ENCODE measurements around the gene TRUB2. TPM values are rescaled to one million over a fixed set of nuclear protein-coding genes. Genes with fewer than 3 reads are reported as not detected.
A peak's percentile ranks its signal among the peaks of the same experiment; 100 is the strongest.

TRUB2 gene
- total RNA-seq, 2 donors from 2014 or later, result 14.6 to 27.2 TPM

DNA sequence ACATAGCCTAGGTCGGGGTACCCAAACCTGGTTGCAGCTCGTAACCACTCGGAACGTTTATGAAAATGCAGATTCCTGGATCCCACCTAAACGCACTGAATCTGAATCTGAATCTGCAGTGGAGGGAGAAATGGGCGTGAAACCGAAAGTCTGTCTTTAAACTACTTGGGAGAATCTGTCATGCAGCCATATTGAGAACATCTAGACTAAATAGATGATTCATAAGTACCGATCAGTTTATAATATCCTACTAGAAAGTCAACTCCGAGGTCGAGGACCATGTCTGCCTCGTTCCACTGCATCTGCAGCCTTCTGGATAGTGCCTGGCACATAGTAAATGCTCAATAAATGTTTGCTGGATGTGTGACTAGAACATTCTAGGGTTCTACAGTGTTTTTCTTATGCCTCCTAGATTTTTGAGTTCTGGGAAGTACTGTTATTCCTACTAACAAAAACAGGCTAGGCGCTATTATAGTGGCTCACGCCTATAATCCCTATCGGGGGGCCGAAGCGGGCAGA lies 1.0 kb upstream of the TRUB2 start:
- Histone ChIP-seq H3K4me1 (replicated peaks) (peaks cover 10% of the 10 kb centered on the region), H3K27me3 (replicated peaks; ENCODE audit: insufficient read depth) (no peaks in the 10 kb centered on the region), H3K4me3 (peak overlapping the region; percentile 70 to 86), H3K9me3 (no peaks in the 10 kb centered on the region), H3K36me3 (peaks cover 0 to 5% of the 10 kb centered on the region in 2 donors), H3K27ac (peak overlapping the region; percentile 81 to 92)
- no peak for TF ChIP-seq POLR2AphosphoS5 (IDR thresholded peaks at IDR 0.05)
- TF ChIP-seq POLR2A (IDR thresholded peaks at IDR 0.05), result no peak
- TF ChIP-seq, protein P1, sequence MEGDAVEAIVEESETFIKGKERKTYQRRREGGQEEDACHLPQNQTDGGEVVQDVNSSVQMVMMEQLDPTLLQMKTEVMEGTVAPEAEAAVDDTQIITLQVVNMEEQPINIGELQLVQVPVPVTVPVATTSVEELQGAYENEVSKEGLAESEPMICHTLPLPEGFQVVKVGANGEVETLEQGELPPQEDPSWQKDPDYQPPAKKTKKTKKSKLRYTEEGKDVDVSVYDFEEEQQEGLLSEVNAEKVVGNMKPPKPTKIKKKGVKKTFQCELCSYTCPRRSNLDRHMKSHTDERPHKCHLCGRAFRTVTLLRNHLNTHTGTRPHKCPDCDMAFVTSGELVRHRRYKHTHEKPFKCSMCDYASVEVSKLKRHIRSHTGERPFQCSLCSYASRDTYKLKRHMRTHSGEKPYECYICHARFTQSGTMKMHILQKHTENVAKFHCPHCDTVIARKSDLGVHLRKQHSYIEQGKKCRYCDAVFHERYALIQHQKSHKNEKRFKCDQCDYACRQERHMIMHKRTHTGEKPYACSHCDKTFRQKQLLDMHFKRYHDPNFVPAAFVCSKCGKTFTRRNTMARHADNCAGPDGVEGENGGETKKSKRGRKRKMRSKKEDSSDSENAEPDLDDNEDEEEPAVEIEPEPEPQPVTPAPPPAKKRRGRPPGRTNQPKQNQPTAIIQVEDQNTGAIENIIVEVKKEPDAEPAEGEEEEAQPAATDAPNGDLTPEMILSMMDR (IDR thresholded peaks at IDR 0.05), result no peak
- WGBS, result 24% methylated on average over 16 of the region's 16 CpGs
- no peak for DNase-seq (ENCODE audit: low spot score)
- intact Hi-C loops (cut with DNase I), result no loop called here

DNA sequence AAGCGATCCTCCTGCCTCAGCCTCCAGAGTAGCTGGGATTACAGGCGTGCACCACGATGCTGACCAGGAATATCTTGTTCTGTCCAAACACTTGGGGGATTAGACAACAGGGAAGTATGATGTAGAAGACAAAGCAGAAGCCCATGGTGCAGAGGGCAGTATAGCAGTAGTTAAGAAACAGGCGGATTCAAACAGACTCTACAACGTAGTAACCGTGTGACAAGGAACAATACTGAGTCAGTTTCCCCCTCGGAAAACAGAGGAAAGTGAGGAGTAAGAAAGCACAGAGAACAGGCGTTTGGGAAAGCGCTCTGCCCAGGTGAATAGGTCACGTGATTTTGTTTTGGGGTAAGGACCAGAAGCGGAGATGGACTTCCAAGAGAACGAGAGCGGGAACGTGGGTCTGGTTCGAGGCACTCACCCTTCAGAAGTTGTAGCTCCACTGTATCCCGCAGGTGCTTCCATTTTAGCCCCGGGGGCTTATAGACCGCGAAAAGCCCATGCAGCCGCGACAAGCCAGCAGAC lies 306 bp downstream of the TRUB2 start:
- intact Hi-C loops (cut with DNase I), result no loop called here
- TF ChIP-seq POLR2A (IDR thresholded peaks at IDR 0.05), result no peak
- no peak for TF ChIP-seq POLR2AphosphoS5 (IDR thresholded peaks at IDR 0.05)
- TF ChIP-seq, protein P1 (IDR thresholded peaks at IDR 0.05), result no peak
- peak overlapping the region; percentile 81 to 92 for H3K27ac ChIP-seq
- peaks cover 10% of the 10 kb centered on the region for H3K4me1 ChIP-seq (replicated peaks)
- H3K36me3 ChIP-seq, result peaks cover under 1 to 5% of the 10 kb centered on the region in 2 donors
- WGBS, result 1% methylated on average over 21 of the region's 21 CpGs
- H3K4me3 ChIP-seq, result peak overlapping the region; percentile 70 to 86
- no peaks in the 10 kb centered on the region for H3K9me3 ChIP-seq
- no peak for DNase-seq (ENCODE audit: low spot score)
- H3K27me3 ChIP-seq (replicated peaks; ENCODE audit: insufficient read depth), result no peaks in the 10 kb centered on the region

DNA sequence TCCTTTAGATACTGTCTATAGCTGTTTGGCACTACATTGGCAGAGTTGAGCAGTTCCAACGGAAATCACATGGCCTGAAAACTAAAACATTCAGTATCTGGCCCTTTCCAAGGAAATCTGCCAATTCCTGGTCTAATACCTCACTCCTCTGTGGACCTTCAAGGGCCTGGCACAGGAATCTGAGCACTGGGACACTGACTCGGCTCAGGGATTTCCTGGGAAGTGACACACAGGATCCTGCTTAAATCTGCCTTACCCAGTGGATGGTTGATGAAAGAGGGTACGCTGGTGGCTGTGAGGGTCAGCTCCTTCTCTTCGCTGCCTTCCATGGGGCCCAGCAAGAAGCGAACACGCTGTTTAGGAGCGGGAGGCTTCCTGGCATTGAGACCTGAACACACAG lies 904 bp downstream of the TRUB2 start:
- Histone ChIP-seq H3K9me3 (no peaks in the 10 kb centered on the region), H3K4me1 (replicated peaks) (peaks cover 10% of the 10 kb centered on the region), H3K4me3 (peak overlapping the region; percentile 70 to 86), H3K36me3 (peaks cover 5 to 6% of the 10 kb centered on the region in 2 donors), H3K27me3 (replicated peaks; ENCODE audit: insufficient read depth) (no peaks in the 10 kb centered on the region), H3K27ac (no peak overlapping the region)
- 79% methylated on average over 7 of the region's 7 CpGs for WGBS
- no peak for TF ChIP-seq POLR2A (IDR thresholded peaks at IDR 0.05)
- intact Hi-C loops (cut with DNase I), result no loop called here
- DNase-seq (ENCODE audit: low spot score), result no peak

DNA sequence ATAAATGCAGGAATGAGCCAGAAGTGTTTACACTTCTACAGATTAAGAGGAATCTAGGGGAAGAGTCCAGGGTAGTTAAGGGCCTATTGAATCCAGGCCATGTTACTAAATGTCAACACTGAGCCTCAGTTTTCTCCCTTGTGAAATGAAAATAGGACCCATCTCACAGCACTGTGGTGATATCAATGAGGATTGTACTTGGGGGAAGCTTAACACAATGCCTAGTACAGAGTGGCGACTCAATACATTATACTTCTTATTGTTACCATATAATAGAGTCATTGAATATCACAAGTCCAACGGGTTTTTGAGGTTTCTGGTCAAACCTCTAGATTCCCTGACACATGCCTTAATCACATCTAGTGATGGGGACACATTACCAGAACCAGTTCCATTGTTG lies 4.6 kb downstream of the TRUB2 start:
- no peak overlapping the region for H3K4me3 ChIP-seq
- TF ChIP-seq POLR2A (IDR thresholded peaks at IDR 0.05) (no peak), POLR2AphosphoS5 (IDR thresholded peaks at IDR 0.05) (no peak)
- TF ChIP-seq, protein P1 (IDR thresholded peaks at IDR 0.05), result no peak
- H3K27me3 ChIP-seq (replicated peaks; ENCODE audit: insufficient read depth), result no peaks in the 10 kb centered on the region
- H3K36me3 ChIP-seq, result peaks cover 0 to 9% of the 10 kb centered on the region in 2 donors
- WGBS, result 74% methylated on average over 2 of the region's 2 CpGs
- H3K4me1 ChIP-seq (replicated peaks), result no peaks in the 10 kb centered on the region
- no peak overlapping the region for H3K27ac ChIP-seq
- intact Hi-C loops (cut with DNase I), result no loop called here
- DNase-seq (ENCODE audit: low spot score), result no peak
- no peaks in the 10 kb centered on the region for H3K9me3 ChIP-seq

DNA sequence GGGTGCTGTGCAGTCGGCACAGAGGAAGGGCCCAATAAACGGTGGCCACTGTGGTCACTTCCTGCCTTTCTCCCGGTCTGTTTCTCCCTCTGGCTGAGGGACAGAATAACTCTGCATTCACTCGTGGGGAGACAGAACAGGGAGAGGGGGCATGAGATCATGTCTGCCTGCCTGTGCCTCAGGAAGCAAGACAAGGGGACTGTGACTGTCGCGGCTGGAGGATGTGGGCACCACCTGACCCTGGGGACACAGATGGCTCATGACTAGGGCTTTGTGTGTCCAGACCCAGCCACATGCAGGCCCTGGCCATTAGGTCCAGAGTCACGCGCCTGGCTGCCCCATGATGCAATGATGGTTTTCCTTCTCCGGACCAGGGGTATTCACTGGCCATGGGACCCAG lies 5.8 kb downstream of the TRUB2 start:
- WGBS, result 81% methylated on average over 9 of the region's 9 CpGs
- Histone ChIP-seq H3K4me1 (replicated peaks) (no peaks in the 10 kb centered on the region), H3K27ac (no peak overlapping the region), H3K9me3 (no peaks in the 10 kb centered on the region), H3K27me3 (replicated peaks; ENCODE audit: insufficient read depth) (no peaks in the 10 kb centered on the region), H3K4me3 (no peak overlapping the region), H3K36me3 (peaks cover 0 to 9% of the 10 kb centered on the region in 2 donors)
- no peak for DNase-seq (ENCODE audit: low spot score)
- TF ChIP-seq POLR2A (IDR thresholded peaks at IDR 0.05) (no peak), POLR2AphosphoS5 (IDR thresholded peaks at IDR 0.05) (no peak)
- TF ChIP-seq, protein P1 (IDR thresholded peaks at IDR 0.05), result no peak
- intact Hi-C loops (cut with DNase I), result no loop called here
